ENCODE data around the gene ANAPC15. TPM values are rescaled to one million over a fixed set of nuclear protein-coding genes. Genes with fewer than 3 reads are reported as not detected.
A peak's percentile ranks its signal among the peaks of the same experiment; 100 is the strongest.

Gene ANAPC15
- total and polyA plus RNA-seq, 2 of the 13 experiments (the other 11 are each of a cell fraction or from before 2014, with no cell fraction given), result 18.8 to 25.7 TPM

GRCh38 chr11:72139500-72139899 lies 27.0 kb upstream of the ANAPC15 start:
- POLR2A ChIA-PET, result no interaction called here

More at GRCh38 chr11:72139500-72139899, 27.0 kb upstream of the ANAPC15 start:
- Histone ChIP-seq H3K79me2 (ENCODE audit: insufficient read depth, low read length) (no peaks in the 10 kb centered on the region), H4K20me1 (ENCODE audit: insufficient read depth, low read length) (no peaks in the 10 kb centered on the region), H3K27me3 (ENCODE audit: control insufficient read depth in 1 of 2, insufficient read depth in 2 of 2, low read length in 2 of 2) (peaks cover 0 to 1% of the 10 kb centered on the region in 2 experiments; a peak in 2 of 5 replicates), H3K4me2 (ENCODE audit: low read depth, low read length) (0 out of 2 replicates have a peak overlapping the region, but pooled peaks have one; percentile 32), H3K4me1 (ENCODE audit: insufficient read depth, low read length) (no peaks in the 10 kb centered on the region), H3K27ac (ENCODE audit: extremely low read length, insufficient read depth, low read length) (no peak overlapping the region), H3K36me3 (replicated peaks in 1 of 2; ENCODE audit: control insufficient read depth in 1 of 2, insufficient read depth in 2 of 2, low read length in 2 of 2) (no peaks in the 10 kb centered on the region), H3K4me3 (replicated peaks in 1 of 3; ENCODE audit: insufficient read depth in 1 of 3, low read depth in 2 of 3, low read length in 3 of 3) (no peak overlapping the region), H3K9me3 (ENCODE audit: low read length) (no peaks in the 10 kb centered on the region), H2AFZ (ENCODE audit: low read length) (no peak overlapping the region), H3K9ac (ENCODE audit: insufficient read depth, low read depth, low read length) (no peak overlapping the region)
- 52% methylated on average over 11 of the region's 11 CpGs for WGBS (ENCODE audit: low lambda C conversion rate)
- FAIRE-seq (no peak), DNase-seq (ENCODE audit: low spot score) (no peak), ATAC-seq (no peak)
- in situ Hi-C loops (cut with HindIII; ENCODE audit: extremely low pct_ligation_motif_present, low pct_unique_long_range_greater_than_20kb) (no loop called here), intact Hi-C loops (cut with micrococcal nuclease; ENCODE audit: unreplicated experiment) (no loop called here)
- no peak for TF ChIP-seq HNF4G (IDR thresholded peaks at IDR 0.05; ENCODE audit: borderline replicate concordance, low read depth, low read length)
- no peak for TF ChIP-seq HNF4G (CRISPR knock-in tag; IDR thresholded peaks at IDR 0.05; ENCODE audit: borderline replicate concordance, low read depth)
- no peak for TF ChIP-seq ZNF710 (CRISPR knock-in tag; IDR thresholded peaks at IDR 0.05; ENCODE audit: borderline replicate concordance)
- TF ChIP-seq RNF2 (conservative IDR thresholded peaks at IDR 0.05; ENCODE audit: low read depth), result no peak
- TF ChIP-seq ZNF530 (CRISPR knock-in tag; IDR thresholded peaks at IDR 0.05; ENCODE audit: low read depth), result no peak
- peak; percentile 54 for TF ChIP-seq HNRNPLL (IDR thresholded peaks at IDR 0.05; ENCODE audit: low read depth, low read length, poor library complexity, severe bottlenecking)
- no peak for TF ChIP-seq ZNF569 (CRISPR knock-in tag; IDR thresholded peaks at IDR 0.05; ENCODE audit: borderline replicate concordance)
- no peak for TF ChIP-seq TFE3 (CRISPR knock-in tag; IDR thresholded peaks at IDR 0.05)
- no peak for TF ChIP-seq HDAC2 (CRISPR knock-in tag; IDR thresholded peaks at IDR 0.05)
- TF ChIP-seq PRDM10 (CRISPR knock-in tag; IDR thresholded peaks at IDR 0.05; ENCODE audit: low read depth), result no peak
- no peak for TF ChIP-seq SMYD3 (CRISPR knock-in tag; IDR thresholded peaks at IDR 0.05)
- no peak for TF ChIP-seq NFATC3 (CRISPR knock-in tag; IDR thresholded peaks at IDR 0.05)
- TF ChIP-seq ZNF274 (CRISPR knock-in tag; IDR thresholded peaks at IDR 0.05), result no peak
- no peak for TF ChIP-seq FOXK2 (IDR thresholded peaks at IDR 0.05)
- no peak for TF ChIP-seq FOXO1 (CRISPR knock-in tag; IDR thresholded peaks at IDR 0.05)
- TF ChIP-seq ZNF263 (CRISPR knock-in tag; IDR thresholded peaks at IDR 0.05), result peak; percentile 1; the same call in 1 of the 2 replicates
- TF ChIP-seq ZNF138 (CRISPR knock-in tag; IDR thresholded peaks at IDR 0.05; ENCODE audit: low read depth), result no peak
- no peak for TF ChIP-seq FOXP1 (IDR thresholded peaks at IDR 0.05)
- TF ChIP-seq FOXP1 (CRISPR knock-in tag; IDR thresholded peaks at IDR 0.05), result no peak
- CTCF ChIA-PET (ENCODE audit: low intra/inter-chr PET ratio, low total read pairs), result no interaction called here
- BruUV-seq (replicated peaks), result no TSS peak
